Esophagus muscularis mucosa (tissue), 2 donors: ENCODE results near the gene FOXN1.

ENCODE experiments used
- POLR2A ChIP-seq: fragments of 450-650 bp; IDR thresholded peaks from one replicate; pipeline ENCODE4 v1.6.1; 2017; ENCODE audit warnings: antibody characterized with exemption, moderate library complexity, mild to moderate bottlenecking, low read depth
- POLR2AphosphoS5 ChIP-seq, 2 donors: sonication (generic); formaldehyde crosslinking; IDR thresholded peaks; one replicate each; pipeline ENCODE4 v1.6.1; 2017; ENCODE audit warnings: antibody characterized with exemption in 2 of 2

GRCh38 chr17:28521311-28522085, 15.3 kb downstream of the FOXN1 start:
- TF ChIP-seq POLR2A (no peak), POLR2AphosphoS5 (IDR thresholded peaks at IDR 0.05) (no peak)
